DND-41 (cell line): Measurements from ENCODE around the gene NOX5.

Source experiments
- EZH2 ChIP-seq: IDR thresholded peaks from 3 replicates; pipeline ENCODE4 v1.6.1; 2012; ENCODE audit warnings: borderline replicate concordance, low read depth, mild to moderate bottlenecking, moderate library complexity, low read length, inconsistent platforms; ENCODE audit not compliant: severe bottlenecking
- TF ChIP-seq, protein P1 (sequence below): IDR thresholded peaks from 2 replicates; pipeline ENCODE4 v1.5.1; 2012; ENCODE audit warnings: borderline replicate concordance, low read length, moderate library complexity, mild to moderate bottlenecking; ENCODE audit not compliant: poor library complexity, severe bottlenecking; ENCODE audit errors: extremely low read depth

DNA sequence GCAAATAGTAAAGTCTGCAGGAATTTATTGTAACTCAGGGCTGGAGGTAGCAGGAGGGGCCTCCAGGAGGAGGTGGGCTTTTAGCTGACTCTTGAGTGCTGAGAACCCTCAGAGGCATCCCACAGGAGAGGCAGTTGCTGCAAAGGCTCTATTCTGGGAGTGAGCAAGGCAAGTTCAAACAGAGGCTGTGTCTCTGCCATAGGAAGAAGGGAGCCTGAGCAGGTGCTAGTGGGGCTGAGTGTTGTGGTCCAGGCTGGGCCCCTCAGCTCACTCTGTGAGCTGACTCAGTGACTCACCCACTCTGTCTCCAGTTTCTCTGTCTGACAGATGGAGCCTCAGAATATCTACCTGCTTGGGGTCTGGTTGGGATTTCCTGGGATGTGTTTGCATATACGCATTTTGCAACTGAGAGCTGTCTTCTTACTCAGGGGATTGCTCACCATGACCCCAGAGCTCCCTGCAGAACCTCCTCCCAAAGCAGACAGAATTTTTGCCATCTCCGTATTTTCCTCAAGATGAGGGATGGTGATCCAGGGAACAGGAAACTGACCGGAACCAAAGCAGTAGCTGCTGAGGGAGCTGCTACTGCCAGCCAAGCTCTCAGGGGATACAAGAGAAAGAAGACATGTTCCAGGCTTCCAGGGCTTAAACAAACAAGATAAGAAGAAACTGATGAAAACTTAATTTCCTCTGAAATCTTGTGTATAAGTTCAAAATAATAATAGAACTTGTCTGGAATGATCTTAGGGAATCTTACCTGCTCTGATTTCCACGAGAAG lies 13.6 kb upstream of the NOX5 start:
- no peak for TF ChIP-seq EZH2
- TF ChIP-seq, protein P1, sequence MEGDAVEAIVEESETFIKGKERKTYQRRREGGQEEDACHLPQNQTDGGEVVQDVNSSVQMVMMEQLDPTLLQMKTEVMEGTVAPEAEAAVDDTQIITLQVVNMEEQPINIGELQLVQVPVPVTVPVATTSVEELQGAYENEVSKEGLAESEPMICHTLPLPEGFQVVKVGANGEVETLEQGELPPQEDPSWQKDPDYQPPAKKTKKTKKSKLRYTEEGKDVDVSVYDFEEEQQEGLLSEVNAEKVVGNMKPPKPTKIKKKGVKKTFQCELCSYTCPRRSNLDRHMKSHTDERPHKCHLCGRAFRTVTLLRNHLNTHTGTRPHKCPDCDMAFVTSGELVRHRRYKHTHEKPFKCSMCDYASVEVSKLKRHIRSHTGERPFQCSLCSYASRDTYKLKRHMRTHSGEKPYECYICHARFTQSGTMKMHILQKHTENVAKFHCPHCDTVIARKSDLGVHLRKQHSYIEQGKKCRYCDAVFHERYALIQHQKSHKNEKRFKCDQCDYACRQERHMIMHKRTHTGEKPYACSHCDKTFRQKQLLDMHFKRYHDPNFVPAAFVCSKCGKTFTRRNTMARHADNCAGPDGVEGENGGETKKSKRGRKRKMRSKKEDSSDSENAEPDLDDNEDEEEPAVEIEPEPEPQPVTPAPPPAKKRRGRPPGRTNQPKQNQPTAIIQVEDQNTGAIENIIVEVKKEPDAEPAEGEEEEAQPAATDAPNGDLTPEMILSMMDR: no peak
